ENCODE results near the gene CDC25C.

- TF ChIP-seq POLR2A (IDR thresholded peaks at IDR 0.05; ENCODE audit: low read depth, low read length) (no peak), POLR2AphosphoS5 (IDR thresholded peaks at IDR 0.05; ENCODE audit: low read depth, low read length) (no peak), TAF1 (IDR thresholded peaks at IDR 0.05; ENCODE audit: borderline replicate concordance, low read depth, low read length) (no peak)
These were observed 87.8 kb downstream of the CDC25C start for GRCh38 chr5:138243794-138244193.
